Astrocyte (in vitro differentiated cells and primary cell): ENCODE data around the gene PPA1. TPM values are rescaled to one million over a fixed set of nuclear protein-coding genes. Genes with fewer than 3 reads are reported as not detected.

Experiments
- DNase-seq: peaks from one replicate; pipeline ENCODE4 v3.0.0-alpha.2; 2010; ENCODE audit warnings: low read depth
- FAIRE-seq: peaks from 2 replicates; lab custom pipeline; 2011; peaks lifted over from hg19 to GRCh38; lab: Jason Lieb, UNC
- H2AFZ ChIP-seq: 2 replicates; pipeline ENCODE4 v1.6.0; 2012; ENCODE audit warnings: low read depth, low read length, inconsistent platforms
- H3K27ac ChIP-seq: 2 replicates; pipeline ENCODE4 v1.5.1; 2011; ENCODE audit warnings: low read depth, low read length, inconsistent platforms
- H3K27me3 ChIP-seq: 2 replicates; pipeline ENCODE4 v1.6.0; 2011; ENCODE audit warnings: low read length, inconsistent platforms; ENCODE audit not compliant: insufficient read depth
- H3K36me3 ChIP-seq: 2 replicates; pipeline ENCODE4 v1.5.1; 2011; ENCODE audit warnings: low read length, inconsistent platforms; ENCODE audit not compliant: insufficient read depth
- H3K4me1 ChIP-seq: 2 replicates; pipeline ENCODE4 v1.5.1; 2011; ENCODE audit warnings: low read length, inconsistent platforms; ENCODE audit not compliant: insufficient read depth
- H3K4me2 ChIP-seq: 2 replicates; pipeline ENCODE4 v1.6.0; 2012; ENCODE audit warnings: low read length, inconsistent platforms
- H3K4me3 ChIP-seq: 2 replicates; pipeline ENCODE4 v1.5.1; 2011; ENCODE audit warnings: low read depth, mild to moderate bottlenecking, low read length, inconsistent platforms; ENCODE audit not compliant: insufficient read depth
- H3K79me2 ChIP-seq: 2 replicates; pipeline ENCODE4 v1.6.0; 2012; ENCODE audit warnings: mild to moderate bottlenecking, low read length, inconsistent platforms; ENCODE audit not compliant: insufficient read depth
- H3K9ac ChIP-seq: 2 replicates; pipeline ENCODE4 v1.6.0; 2012; ENCODE audit warnings: mild to moderate bottlenecking, low read length, inconsistent platforms
- H3K9me3 ChIP-seq: 2 replicates; pipeline ENCODE4 v1.5.1; 2012; ENCODE audit warnings: low read depth, mild to moderate bottlenecking, low read length, inconsistent platforms; ENCODE audit not compliant: insufficient read depth
- H4K20me1 ChIP-seq: 2 replicates; pipeline ENCODE4 v1.6.0; 2012; ENCODE audit warnings: low read length, inconsistent platforms; ENCODE audit not compliant: insufficient read depth
- H3K27ac Mint-ChIP-seq: one replicate; pipeline ENCODE4 v1.8.0; 2021; ENCODE audit warnings: mild to moderate bottlenecking, mixed read lengths; ENCODE audit not compliant: unreplicated experiment
- H3K27me3 Mint-ChIP-seq: one replicate; pipeline ENCODE4 v1.8.0; 2021; ENCODE audit warnings: low read depth, mixed read lengths; ENCODE audit not compliant: unreplicated experiment
- H3K36me3 Mint-ChIP-seq: one replicate; pipeline ENCODE4 v1.8.0; 2021; ENCODE audit warnings: low read depth, mixed read lengths; ENCODE audit not compliant: unreplicated experiment
- H3K4me1 Mint-ChIP-seq: one replicate; pipeline ENCODE4 v1.8.0; 2021; ENCODE audit warnings: low read depth, mixed read lengths; ENCODE audit not compliant: unreplicated experiment
- H3K4me3 Mint-ChIP-seq: one replicate; pipeline ENCODE4 v1.8.0; 2021; ENCODE audit warnings: mild to moderate bottlenecking, moderate library complexity, mixed read lengths; ENCODE audit not compliant: unreplicated experiment
- H3K9me3 Mint-ChIP-seq: one replicate; pipeline ENCODE4 v1.8.0; 2021; ENCODE audit warnings: mild to moderate bottlenecking, mixed read lengths; ENCODE audit not compliant: unreplicated experiment
- EZH2 ChIP-seq: IDR thresholded peaks from 2 replicates; pipeline ENCODE4 v1.6.1; 2012; ENCODE audit warnings: mild to moderate bottlenecking, low read length, inconsistent platforms; ENCODE audit not compliant: insufficient read depth
- total RNA-seq: library from RNA; stranded (reverse); gene quantifications from 2 replicates; pipeline ENCODE4 v1.2.1, GENCODE V29; 2021
- TF ChIP-seq, protein P1 (sequence below): IDR thresholded peaks from 2 replicates; pipeline ENCODE4 v1.5.1; 2011; ENCODE audit warnings: low read depth, mild to moderate bottlenecking, inconsistent platforms, low read length, moderate library complexity; ENCODE audit not compliant: insufficient read depth

Gene PPA1
- total RNA-seq, 1 donor from 2014 or later: 108 TPM

- H3K27me3 ChIP-seq: no peaks in the 10 kb centered on the region
- no peaks in the 10 kb centered on the region for H3K79me2 ChIP-seq
- H3K27ac ChIP-seq: no peak overlapping the region
- DNase-seq (no peak), FAIRE-seq (no peak)
- Mint-ChIP-seq H3K9me3 (no peaks in the 10 kb centered on the region), H3K36me3 (peaks cover 4% of the 10 kb centered on the region), H3K4me1 (peaks cover 24% of the 10 kb centered on the region), H3K27me3 (peaks cover 4% of the 10 kb centered on the region), H3K27ac (no peak overlapping the region), H3K4me3 (no peak overlapping the region)
- H3K36me3 ChIP-seq: peaks cover 2% of the 10 kb centered on the region
- no peak for TF ChIP-seq EZH2
- TF ChIP-seq, protein P1, sequence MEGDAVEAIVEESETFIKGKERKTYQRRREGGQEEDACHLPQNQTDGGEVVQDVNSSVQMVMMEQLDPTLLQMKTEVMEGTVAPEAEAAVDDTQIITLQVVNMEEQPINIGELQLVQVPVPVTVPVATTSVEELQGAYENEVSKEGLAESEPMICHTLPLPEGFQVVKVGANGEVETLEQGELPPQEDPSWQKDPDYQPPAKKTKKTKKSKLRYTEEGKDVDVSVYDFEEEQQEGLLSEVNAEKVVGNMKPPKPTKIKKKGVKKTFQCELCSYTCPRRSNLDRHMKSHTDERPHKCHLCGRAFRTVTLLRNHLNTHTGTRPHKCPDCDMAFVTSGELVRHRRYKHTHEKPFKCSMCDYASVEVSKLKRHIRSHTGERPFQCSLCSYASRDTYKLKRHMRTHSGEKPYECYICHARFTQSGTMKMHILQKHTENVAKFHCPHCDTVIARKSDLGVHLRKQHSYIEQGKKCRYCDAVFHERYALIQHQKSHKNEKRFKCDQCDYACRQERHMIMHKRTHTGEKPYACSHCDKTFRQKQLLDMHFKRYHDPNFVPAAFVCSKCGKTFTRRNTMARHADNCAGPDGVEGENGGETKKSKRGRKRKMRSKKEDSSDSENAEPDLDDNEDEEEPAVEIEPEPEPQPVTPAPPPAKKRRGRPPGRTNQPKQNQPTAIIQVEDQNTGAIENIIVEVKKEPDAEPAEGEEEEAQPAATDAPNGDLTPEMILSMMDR: no peak
- no peak overlapping the region for H3K4me2 ChIP-seq
- peaks cover 13% of the 10 kb centered on the region for H3K4me1 ChIP-seq
- H2AFZ ChIP-seq: no peak overlapping the region
- no peak overlapping the region for H3K9ac ChIP-seq
- no peak overlapping the region for H3K4me3 ChIP-seq
- H3K9me3 ChIP-seq: no peaks in the 10 kb centered on the region
- H4K20me1 ChIP-seq: no peaks in the 10 kb centered on the region
These were observed 39.8 kb downstream of the PPA1 start for GRCh38 chr10:70193391-70193844.

- DNase-seq: no peak
- H4K20me1 ChIP-seq: no peaks in the 10 kb centered on the region
- no peaks in the 10 kb centered on the region for H3K9me3 ChIP-seq
- H3K79me2 ChIP-seq: no peaks in the 10 kb centered on the region
- Mint-ChIP-seq H3K4me1 (peaks cover 24% of the 10 kb centered on the region), H3K27me3 (peaks cover 4% of the 10 kb centered on the region), H3K36me3 (peaks cover 2% of the 10 kb centered on the region), H3K9me3 (no peaks in the 10 kb centered on the region), H3K27ac (no peak overlapping the region), H3K4me3 (no peak overlapping the region)
- no peak overlapping the region for H3K4me2 ChIP-seq
- peaks cover 13% of the 10 kb centered on the region for H3K4me1 ChIP-seq
- no peaks in the 10 kb centered on the region for H3K36me3 ChIP-seq
- no peak overlapping the region for H2AFZ ChIP-seq
- no peak overlapping the region for H3K9ac ChIP-seq
- H3K4me3 ChIP-seq: no peak overlapping the region
- TF ChIP-seq, protein P1: no peak
- TF ChIP-seq EZH2: no peak
- no peak for FAIRE-seq
- H3K27ac ChIP-seq: no peak overlapping the region
- H3K27me3 ChIP-seq: no peaks in the 10 kb centered on the region
These were observed 40.8 kb downstream of the PPA1 start for GRCh38 chr10:70192326-70192968.

DNA sequence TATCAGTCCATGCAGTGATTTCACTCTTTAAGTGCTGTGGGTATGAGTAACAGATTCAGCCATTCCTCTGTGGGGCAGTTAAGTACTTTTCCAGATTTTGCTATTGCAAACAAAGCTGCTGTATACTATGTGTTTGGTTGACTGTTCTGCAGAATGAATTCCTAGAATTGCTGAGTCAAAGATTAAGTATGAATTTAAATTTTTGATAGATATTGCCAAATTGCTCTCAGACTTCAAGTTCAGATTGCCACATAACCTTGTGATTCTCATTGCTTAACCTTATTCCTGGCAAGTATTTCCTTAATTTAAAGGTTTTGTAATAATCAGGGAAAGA lies 41.3 kb downstream of the PPA1 start:
- no peaks in the 10 kb centered on the region for H3K79me2 ChIP-seq
- no peaks in the 10 kb centered on the region for H3K27me3 ChIP-seq
- H2AFZ ChIP-seq: no peak overlapping the region
- no peak overlapping the region for H3K27ac ChIP-seq
- no peak overlapping the region for H3K9ac ChIP-seq
- no peaks in the 10 kb centered on the region for H3K9me3 ChIP-seq
- no peak overlapping the region for H3K4me3 Mint-ChIP-seq
- peaks cover 13% of the 10 kb centered on the region for H3K4me1 ChIP-seq
- FAIRE-seq: no peak
- H3K4me3 ChIP-seq: no peak overlapping the region
- no peaks in the 10 kb centered on the region for H3K9me3 Mint-ChIP-seq
- no peaks in the 10 kb centered on the region for H3K36me3 Mint-ChIP-seq
- peaks cover 24% of the 10 kb centered on the region for H3K4me1 Mint-ChIP-seq
- peak overlapping the region; percentile 9 for H3K4me2 ChIP-seq
- peaks cover 4% of the 10 kb centered on the region for H3K27me3 Mint-ChIP-seq
- no peaks in the 10 kb centered on the region for H4K20me1 ChIP-seq
- TF ChIP-seq, protein P1: no peak
- no peak for TF ChIP-seq EZH2
- H3K36me3 ChIP-seq: no peaks in the 10 kb centered on the region
- DNase-seq: peak; percentile 92
- H3K27ac Mint-ChIP-seq: peak overlapping the region; percentile 20
